Activated CD4-positive, alpha-beta T cell treated with anti-CD3 and anti-CD28 coated beads, Interleukin-10, Interleukin-2, amounts not matched to agents 100 ng/mL and 50 ng/mL, durations not matched to agents 16 hours and 8 hours (primary cell): Measurements from ENCODE around the gene RGS14.
"Not testable (repeated sequence)": the region's sequence is repeated elsewhere in the genome, so short reads cannot be mapped to it uniquely, and the experiment has no call there.

Source experiments
- DNase-seq: peaks from one replicate; pipeline ENCODE4 v3.0.0-alpha.2; 2020

RGS14 gene

DNA sequence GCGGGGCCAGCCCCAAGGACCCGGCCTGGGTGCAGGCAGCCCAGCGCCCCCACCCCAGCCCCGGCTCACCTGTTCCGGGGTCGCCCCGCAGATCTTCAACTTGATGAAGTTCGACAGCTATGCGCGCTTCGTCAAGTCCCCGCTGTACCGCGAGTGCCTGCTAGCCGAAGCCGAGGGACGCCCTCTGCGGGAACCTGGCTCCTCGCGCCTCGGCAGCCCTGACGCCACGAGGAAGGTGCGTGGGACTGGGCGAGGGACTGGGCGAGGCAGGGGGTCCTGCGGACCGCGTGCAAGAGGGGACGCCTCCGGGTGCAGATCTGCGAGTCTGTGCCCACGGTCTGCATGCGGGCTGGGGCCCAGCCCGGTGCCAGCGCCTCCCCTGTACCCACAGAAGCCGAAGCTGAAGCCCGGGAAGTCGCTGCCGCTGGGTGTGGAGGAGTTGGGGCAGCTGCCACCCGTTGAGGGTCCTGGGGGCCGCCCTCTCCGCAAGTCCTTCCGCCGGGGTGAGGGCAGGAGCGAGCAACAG, 9.7 kb downstream of the RGS14 start:
- no peak for DNase-seq

GRCh38 chr5:177367981-177368868, 10.5 kb downstream of the RGS14 start:
- DNase-seq: no peak

DNA sequence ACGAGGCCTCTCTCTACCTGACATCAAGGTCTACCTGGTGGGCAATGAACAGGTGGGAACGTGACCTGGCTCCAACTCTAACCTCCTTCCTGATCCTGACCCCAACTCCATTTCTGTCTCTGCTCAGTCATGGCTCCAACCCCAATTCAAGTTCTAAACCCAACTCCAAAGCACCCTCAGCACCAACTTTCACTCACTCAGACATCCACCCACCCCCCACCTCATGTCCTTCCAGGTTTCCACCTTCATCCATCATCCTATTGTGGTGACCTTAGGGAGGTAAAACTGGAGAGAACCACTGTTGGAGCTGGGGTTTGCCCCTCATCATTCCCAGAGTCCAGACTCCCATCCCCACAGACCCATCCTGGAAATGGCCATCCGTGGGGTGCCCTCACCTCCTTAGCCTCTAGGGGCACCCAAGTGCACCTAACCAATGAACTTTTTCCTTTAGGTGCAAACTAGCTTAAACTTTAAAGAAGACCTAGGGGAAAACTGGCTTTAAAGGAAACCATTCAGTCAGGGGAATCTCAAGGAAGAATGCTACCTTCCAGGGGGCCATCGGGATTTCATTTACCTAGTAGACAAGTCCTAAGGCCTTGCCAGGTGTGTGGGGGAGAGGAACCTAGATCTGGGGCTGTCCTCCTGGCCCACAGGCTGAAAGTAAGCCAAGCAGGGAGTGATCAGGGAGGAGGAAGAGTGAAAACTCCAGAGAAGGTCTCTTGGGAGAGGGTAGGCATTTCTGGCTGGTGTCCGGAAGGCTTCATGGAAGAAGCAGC, 11.3 kb downstream of the RGS14 start:
- DNase-seq: peak; percentile 47

DNA sequence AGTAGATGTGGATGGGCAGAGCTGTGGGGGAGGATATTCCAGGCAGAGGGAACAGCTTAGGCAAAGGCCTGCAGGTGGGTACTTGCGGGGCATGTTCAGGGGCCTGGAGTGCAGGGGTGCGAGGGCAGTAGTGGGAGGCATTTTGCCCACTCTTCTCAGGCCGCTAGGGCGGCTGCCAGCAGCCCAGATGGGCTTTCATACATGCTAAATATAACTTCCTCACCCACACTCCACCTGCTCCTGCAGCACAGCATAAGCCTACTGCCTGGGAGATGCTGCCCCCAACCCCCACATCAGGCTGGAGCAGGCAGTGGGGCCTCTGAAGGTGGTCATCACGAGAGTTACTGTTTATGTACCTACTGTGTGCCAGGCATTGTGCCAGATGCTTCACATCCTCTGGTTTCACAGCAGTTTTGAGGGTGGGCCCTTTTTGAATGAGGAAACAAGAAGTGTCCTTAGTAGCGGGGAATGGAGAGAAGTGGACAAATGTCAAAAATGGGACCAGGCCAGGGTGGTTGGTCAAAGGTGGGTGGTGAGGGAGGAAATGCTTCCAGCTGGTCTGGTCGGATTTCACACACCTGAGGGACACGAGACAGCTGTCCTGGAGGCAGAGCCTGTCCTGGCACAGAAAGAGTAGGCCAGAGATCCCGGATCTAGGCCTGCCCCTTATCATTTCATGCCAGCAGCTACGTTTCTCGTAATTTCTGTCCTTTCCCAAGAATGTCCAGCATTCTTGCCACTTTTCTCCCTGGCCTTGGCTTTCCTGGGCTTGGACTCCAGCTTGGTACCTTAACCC, 12.1 kb downstream of the RGS14 start:
- DNase-seq: no peak

DNA sequence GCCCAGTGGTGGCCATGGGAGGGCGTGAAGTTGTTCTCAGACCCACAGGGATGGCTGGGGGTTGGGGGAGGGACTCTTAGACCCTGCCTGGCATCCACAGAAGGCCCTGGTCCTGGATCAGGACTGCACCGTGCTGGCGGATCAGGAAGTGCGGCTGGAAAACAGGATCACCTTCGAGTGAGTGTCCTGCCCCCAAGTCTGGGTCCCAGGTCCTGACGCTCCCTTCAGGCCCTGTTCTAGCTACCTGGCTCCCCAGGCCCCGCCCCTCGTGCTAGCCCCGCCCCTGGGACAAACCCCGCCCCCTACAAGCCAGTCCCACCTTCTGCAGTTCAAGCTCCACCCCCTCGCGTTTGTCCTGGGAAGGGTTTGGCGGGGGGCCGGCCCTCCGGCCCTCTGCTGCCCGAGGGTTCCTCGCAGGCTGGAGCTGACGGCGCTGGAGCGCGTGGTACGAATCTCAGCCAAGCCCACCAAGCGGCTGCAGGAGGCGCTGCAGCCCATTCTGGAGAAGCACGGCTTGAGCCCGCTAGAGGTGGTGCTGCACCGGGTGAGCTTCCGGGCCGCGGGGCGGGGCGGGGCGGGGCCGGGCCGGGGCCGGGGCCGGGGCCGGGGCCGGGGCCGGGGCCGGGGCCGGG, 12.9 kb downstream of the RGS14 start:
- DNase-seq: peak; percentile 80

DNA sequence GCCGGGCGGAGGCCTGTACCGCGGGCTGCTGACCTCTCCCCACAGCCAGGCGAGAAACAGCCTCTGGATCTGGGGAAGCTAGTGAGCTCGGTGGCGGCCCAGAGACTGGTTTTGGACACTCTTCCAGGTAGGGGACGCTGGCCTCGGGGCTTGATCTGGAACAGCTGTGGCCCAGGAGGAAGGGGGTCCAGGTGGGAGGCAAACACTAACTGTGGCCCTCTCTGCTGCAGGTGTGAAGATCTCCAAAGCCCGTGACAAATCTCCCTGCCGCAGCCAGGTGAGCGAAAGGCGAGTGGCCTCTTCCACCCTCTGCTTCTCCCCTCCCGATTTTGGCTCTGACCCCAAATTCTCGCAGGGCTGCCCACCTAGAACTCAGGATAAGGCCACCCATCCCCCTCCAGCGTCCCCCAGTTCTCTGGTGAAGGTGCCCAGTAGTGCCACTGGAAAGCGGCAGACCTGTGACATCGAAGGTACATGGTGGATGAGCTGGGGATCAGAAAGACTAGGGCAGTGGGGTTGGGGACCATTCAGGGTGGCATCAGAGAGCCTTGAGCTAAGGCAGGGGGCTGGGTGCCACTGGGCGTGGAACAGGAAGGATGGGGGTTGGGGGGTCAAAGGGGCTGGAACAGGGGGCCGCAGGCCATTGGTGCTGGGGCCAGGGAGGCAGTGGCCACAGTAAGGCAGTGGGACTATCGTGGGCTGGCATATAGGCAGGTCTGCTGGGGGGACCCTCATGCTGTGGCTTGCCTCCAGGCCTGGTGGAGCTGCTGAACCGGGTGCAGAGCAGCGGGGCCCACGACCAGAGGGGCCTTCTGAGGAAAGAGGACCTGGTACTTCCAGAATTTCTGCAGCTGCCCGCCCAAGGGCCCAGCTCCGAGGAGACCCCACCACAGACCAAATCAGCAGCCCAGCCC, 13.7 kb downstream of the RGS14 start:
- DNase-seq: no peak

- peak; percentile 74 for DNase-seq
Measured at GRCh38 chr5:177372034-177372896, 14.5 kb downstream of the RGS14 start.

DNA sequence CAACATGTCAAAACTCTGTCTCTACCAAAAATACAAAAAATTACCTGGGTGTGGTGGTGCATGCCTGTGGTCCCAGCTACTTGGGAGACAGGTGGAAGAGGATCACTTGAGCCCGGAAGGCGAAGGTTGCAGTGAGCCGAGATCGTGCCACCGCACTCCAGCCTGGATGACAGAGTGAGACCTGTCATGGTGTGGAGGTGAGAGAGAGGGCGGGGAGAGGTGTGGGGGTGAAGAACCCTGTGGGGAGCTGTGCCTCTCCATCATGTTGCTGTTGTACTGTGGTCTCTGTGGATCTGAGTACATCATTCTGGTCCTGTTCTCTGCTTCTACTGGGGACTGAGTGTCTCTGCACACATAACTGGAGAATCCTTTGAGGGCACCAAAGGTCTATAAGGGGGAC, 15.2 kb downstream of the RGS14 start:
- no peak for DNase-seq

DNA sequence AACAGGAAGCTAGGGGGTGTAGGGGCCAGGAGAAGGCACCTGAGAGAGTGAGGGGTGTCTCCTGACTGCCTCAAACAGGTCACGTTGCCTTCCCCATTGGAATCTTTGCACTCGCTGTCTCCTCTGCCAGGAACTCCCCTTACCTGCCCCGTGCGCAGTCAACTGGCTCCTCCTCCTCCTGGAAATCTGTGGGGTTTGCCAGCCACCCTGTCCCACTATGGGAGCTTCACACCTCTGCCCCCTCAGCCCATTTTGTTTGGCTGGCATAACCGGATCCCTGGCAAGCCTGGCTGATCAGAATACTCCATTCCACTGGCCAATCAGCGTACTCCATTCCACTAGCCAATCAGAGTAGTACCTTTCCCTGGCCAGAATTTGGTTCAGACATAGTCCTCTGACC, 16.1 kb downstream of the RGS14 start:
- no peak for DNase-seq

DNA sequence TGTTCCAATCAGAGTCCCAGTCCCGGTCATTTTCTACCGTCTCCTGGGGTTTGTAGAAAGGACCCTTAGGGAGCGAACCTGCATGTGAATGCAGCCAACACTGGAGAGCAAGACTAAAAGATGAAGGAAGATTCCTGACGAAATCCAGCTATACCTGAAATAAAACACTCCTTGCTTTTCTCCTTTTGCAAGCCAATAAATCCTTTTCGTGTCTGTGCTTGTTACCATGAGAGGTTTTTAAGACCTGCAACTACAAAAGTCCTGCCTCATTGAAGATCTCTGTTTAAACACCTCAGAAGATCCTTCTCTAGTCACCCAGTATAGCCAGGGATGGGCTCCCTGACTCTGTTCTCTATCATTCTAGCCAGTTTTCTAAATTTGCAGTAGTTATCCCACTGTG, 16.5 kb downstream of the RGS14 start:
- no peak for DNase-seq

DNA sequence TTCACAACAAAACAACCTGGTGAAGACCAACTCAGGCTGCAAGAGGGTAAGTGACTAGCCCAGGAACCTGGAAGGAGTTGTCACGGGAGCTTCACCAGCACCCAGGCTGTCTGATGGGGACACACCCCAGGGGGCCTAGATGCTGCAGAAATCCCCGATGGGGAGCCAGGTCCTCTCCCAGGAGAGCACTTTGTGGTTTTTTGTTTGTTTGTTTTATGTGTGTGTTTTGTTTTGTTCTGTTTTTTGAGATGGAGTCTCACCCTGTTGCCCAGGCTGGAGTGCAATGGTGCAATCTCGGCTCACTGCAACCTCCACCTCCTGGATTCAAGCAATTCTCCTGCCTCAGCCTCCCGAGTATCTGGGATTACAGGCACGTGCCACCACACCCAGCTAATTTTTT, 17.8 kb downstream of the RGS14 start:
- not testable (repeated sequence) for DNase-seq

DNA sequence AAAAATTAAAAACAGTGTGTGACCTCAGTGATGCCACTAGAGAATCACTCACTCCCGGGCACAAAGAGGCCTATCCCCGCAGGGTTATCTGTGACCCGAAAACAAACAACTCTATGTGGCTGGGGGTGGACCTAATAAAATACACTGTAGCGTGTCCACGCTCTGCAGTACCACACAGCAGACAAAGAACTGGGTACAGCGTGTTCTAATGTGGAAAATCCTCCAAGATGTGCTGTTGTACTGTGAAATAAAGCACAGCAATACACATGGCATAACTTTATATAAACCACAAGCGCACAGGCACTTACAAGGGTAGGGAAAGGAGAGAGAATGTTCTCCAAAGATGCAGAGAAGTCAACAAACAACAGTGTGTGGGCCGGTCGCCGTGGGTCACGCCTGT, 18.4 kb downstream of the RGS14 start:
- no peak for DNase-seq

DNA sequence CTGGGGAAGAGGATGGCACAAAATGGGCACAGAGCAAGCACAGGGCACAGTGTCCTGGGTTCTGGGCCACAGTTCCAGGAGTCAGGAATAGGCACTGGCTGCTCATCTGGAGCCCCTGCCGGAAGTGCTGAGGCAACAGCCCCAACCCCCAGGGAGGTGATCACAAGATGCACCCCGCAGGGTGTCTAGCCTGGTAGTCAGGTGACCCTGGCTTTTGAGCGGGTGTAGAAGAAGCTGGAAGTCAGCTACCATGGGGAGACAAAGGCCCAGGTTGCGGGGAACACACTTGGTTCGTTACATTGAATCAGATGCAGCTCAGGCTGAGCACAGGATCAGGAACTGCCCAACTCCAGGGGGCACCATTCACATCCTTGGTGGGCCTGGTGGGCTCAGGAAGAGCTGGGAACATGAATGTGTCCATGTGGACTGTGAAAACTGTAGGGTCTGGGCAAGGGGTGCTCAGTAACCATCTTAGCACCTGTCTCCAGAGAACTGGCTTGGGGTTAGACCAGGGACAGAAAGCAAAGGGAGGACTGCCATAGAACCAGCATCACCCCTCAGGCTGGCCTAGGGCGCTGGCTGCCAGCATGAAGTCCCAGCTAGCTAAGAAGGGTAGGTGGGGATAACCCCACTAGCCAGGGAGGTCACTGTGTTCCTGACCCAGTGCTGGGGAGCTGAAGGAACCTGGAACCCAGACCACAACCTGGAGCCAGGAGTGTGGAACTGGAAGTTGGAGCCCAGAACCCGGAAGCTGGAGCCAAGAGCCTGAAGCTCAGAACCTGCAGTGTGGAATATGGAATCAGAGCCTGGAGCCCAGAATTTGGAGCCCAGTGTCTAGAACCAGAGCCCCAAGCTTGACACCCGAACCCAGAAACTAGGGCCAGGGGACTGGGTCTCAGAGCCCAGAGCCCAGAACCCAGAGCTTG, 20.4 kb downstream of the RGS14 start:
- DNase-seq: no peak

- peak; percentile 76 for DNase-seq
Measured at GRCh38 chr5:177378884-177379883, 21.5 kb downstream of the RGS14 start.

- no peak for DNase-seq
Measured at GRCh38 chr5:177380805-177381126, 23.0 kb downstream of the RGS14 start.

DNA sequence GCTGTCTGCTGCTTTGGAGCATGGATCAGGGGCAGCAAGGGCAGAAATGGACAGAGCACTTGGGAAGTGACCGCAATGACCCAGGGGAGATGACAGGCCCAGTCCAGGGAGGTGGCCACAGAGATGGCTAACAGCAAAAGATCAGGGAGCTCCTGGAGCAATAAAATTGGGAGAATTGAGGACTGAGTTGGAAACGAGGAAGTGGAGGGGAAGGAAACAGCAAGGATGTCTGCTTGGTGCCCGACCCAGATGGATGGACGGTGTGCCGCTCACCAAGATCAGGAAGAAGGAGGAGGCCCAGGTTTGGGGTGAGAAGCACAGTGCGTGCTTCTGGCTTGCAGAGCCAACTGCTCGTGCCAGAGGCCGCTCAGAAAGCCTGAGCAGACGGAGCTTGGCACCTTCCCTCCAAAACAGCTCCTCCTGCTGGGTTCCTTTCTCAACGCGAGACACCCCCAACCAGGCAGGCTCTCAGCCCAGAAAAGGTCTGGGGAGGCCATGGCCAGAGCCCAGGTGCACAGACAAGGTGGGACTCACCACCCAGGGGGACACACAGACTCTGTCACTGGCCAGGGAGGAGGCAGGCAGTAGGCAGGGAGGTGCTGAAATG, 24.8 kb downstream of the RGS14 start:
- DNase-seq: no peak

- no peak for DNase-seq
Measured at GRCh38 chr5:177383181-177383580, 25.5 kb downstream of the RGS14 start.

GRCh38 chr5:177384134-177384533, 26.4 kb downstream of the RGS14 start, which contains the start of gene SLC34A1:
Gene SLC34A1, plus strand, starts transcription at chr5:177384434. Its CDS starts 1,308 bp downstream, at chr5:177385742.
- no peak for DNase-seq
